Left lung (tissue), 10 donors: ENCODE results near the gene KLHL17. TPM values are rescaled to one million over a fixed set of nuclear protein-coding genes. Genes with fewer than 3 reads are reported as not detected.

ENCODE experiments used
- ATAC-seq: fragments of 200-7000 bp; cut with Tn5 transposase; one replicate; pipeline ENCODE4 v1.9.1; 2020; ENCODE audit warnings: moderate library complexity
- DNase-seq, 4 donors: peaks; one replicate each; pipeline ENCODE4 v3.0.0-alpha.2; 2013 to 2020
- H3K27ac ChIP-seq, 2 donors: fragments of 200-600 bp; sonication (generic) in 1 of 2; one replicate each; pipeline versions ENCODE4 v1.5.0 to v1.8.0; 2020 to 2021
- H3K27me3 ChIP-seq, 2 donors: fragments of 200-600 bp; sonication (generic) in 1 of 2; one replicate each; pipeline versions ENCODE4 v1.5.0 to v1.8.0; 2020 to 2021
- H3K36me3 ChIP-seq, 2 donors: fragments of 200-600 bp; sonication (generic) in 1 of 2; one replicate each; pipeline versions ENCODE4 v1.5.0 to v1.8.0; 2020 to 2021
- H3K4me1 ChIP-seq, 2 donors: fragments of 200-600 bp; one replicate each; pipeline ENCODE4 v1.8.0; 2021
- H3K4me3 ChIP-seq, 2 donors: fragments of 200-600 bp; sonication (generic) in 1 of 2; one replicate each; pipeline versions ENCODE4 v1.5.0 to v1.8.0; 2020 to 2021; ENCODE audit warnings: mild to moderate bottlenecking in 1 of 2
- H3K9me3 ChIP-seq, 2 donors: fragments of 200-600 bp; sonication (generic) in 1 of 2; one replicate each; pipeline versions ENCODE4 v1.5.0 to v1.8.0; 2020 to 2021
- intact Hi-C, 2 donors: fragments of 100-400 bp; cut with DNase I; formaldehyde crosslinking; loops; one replicate each; pipeline versions ENCODE4 v1.11.2 to v1.14.2; 2022
- polyA plus RNA-seq, 6 donors: library from polyadenylated mRNA; unstranded; fragments of 120-200 nt; gene quantifications; one replicate each; pipeline ENCODE4 v1.2.1, GENCODE V29; 2013; ENCODE audit not compliant: insufficient read length in 6 of 6
- total RNA-seq, 2 donors: library from RNA; stranded (reverse); fragmentation: NEBNext Ultra II Directional; extraction: Animal tissue kit (Norgen Biotek cat#: 25700); gene quantifications; one replicate each; pipeline ENCODE4 v1.2.1, GENCODE V29; 2021
- TF ChIP-seq, protein P1 (sequence below), 2 donors: fragments of 200-600 bp; sonication (generic) in 1 of 2; IDR thresholded peaks; one replicate each; pipeline versions ENCODE4 v1.5.0 to v1.8.0; 2021; ENCODE audit warnings: antibody characterized with exemption in 2 of 2
- donor health status: DM: no; HTN: yes; CAD: no.
- donor health status: DM: no; HTN: no; CAD: no.

The KLHL17 gene
- total and polyA plus RNA-seq, 8 donors = 8.3 to 17.9 (median 11.9) TPM

DNA sequence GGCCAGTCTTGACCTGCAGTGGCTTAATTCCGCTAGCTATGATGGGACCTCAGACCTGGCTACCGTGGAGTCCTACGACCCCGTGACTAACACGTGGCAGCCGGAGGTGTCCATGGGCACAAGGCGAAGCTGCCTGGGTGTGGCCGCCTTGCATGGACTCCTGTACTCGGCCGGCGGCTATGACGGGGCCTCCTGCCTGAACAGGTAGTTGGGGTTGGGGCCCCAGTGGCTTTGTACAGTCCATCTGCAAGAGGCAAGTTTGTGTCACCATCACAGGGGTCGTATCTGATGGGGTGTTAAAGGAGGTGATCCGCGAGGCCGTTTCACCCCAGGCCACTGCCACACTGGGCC lies 2.9 kb downstream of the KLHL17 start:
- intact Hi-C loops = no loop called here
- ATAC-seq = no peak
- peaks cover 0 to 42% of the 10 kb centered on the region in 2 donors for H3K27me3 ChIP-seq

DNA sequence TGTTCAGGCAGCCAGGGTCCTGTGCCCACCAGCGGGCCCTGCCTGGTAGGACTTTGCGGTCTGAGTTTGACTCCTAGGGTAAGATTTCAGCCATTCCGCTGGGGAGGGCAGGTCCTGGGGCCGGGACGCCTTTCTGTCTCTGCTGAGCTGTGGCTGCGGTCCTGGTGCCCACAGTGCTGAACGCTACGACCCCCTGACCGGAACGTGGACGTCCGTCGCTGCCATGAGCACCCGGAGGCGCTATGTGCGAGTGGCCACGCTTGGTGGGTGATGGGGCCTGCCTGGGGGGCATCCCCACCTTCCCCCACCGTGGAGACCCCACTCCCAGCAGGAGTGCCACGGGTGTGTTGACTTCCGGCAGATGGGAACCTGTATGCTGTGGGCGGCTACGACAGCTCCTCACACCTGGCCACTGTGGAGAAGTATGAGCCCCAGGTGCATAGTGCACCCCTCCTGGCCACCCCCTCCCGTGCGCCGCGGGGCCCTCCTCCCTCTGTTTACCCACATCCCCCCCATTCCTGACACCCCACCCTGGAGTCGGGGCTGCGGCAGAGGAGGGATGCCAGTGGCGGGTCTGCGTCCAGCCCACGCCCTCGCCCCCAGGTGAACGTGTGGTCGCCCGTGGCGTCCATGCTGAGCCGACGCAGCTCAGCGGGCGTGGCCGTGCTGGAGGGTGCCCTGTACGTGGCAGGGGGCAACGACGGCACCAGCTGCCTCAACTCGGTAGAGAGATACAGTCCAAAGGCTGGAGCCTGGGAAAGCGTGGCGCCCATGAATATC lies 3.6 kb downstream of the KLHL17 start:
- Histone ChIP-seq H3K4me1 (peaks cover 6 to 41% of the 10 kb centered on the region in 2 donors), H3K27me3 (peaks cover 0 to 48% of the 10 kb centered on the region in 2 donors), H3K27ac (no peak overlapping the region), H3K36me3 (peaks cover 0 to 26% of the 10 kb centered on the region in 2 donors), H3K4me3 (no peak overlapping the region), H3K9me3 (no peaks in the 10 kb centered on the region)
- DNase-seq = no peak
- ATAC-seq = no peak
- TF ChIP-seq, protein P1, sequence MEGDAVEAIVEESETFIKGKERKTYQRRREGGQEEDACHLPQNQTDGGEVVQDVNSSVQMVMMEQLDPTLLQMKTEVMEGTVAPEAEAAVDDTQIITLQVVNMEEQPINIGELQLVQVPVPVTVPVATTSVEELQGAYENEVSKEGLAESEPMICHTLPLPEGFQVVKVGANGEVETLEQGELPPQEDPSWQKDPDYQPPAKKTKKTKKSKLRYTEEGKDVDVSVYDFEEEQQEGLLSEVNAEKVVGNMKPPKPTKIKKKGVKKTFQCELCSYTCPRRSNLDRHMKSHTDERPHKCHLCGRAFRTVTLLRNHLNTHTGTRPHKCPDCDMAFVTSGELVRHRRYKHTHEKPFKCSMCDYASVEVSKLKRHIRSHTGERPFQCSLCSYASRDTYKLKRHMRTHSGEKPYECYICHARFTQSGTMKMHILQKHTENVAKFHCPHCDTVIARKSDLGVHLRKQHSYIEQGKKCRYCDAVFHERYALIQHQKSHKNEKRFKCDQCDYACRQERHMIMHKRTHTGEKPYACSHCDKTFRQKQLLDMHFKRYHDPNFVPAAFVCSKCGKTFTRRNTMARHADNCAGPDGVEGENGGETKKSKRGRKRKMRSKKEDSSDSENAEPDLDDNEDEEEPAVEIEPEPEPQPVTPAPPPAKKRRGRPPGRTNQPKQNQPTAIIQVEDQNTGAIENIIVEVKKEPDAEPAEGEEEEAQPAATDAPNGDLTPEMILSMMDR (IDR thresholded peaks at IDR 0.05) = no peak
- intact Hi-C loops = no loop called here

More for the DNA sequence above, 2.9 kb downstream of the KLHL17 start:
- Histone ChIP-seq H3K36me3 (peaks cover 0 to 26% of the 10 kb centered on the region in 2 donors), H3K27ac (no peak overlapping the region), H3K9me3 (no peaks in the 10 kb centered on the region), H3K4me3 (no peak overlapping the region), H3K4me1 (peaks cover 10 to 45% of the 10 kb centered on the region in 2 donors)
- DNase-seq = no peak
- TF ChIP-seq, protein P1 (IDR thresholded peaks at IDR 0.05) = no peak

DNA sequence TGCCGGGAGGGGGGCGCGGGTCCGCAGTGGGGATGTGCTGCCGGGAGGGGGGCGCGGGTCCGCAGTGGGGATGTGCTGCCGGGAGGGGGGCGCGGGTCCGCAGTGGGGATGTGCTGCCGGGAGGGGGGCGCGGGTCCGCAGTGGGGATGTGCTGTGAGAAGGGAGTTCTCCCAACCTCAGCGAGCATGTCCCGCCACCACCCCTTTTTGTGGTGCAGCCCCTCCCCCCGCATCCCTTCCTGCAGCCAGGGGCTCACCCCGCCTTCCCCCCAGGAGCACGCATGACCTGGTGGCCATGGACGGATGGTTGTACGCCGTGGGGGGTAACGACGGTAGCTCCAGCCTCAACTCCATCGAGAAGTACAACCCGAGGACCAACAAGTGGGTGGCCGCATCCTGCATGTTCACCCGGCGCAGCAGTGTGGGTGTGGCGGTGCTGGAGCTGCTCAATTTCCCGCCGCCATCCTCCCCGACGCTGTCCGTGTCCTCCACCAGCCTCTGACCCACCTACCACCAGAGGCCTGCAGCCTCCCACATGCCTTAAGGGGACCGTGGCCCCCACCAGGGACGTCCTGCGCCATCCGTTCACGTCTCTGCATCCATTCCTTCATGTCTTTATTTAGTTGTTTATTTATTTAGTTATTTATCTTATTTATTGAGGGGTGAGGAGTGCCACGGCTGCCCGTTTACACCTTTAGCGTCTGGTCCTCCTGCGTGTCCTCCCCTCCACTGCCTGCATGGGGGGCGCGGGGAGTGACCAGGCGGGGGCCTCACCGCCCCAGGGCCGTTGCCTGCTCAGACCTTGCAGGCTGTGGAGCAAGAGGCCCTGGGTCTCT lies 4.5 kb downstream of the KLHL17 start:
- Histone ChIP-seq H3K9me3 (no peaks in the 10 kb centered on the region), H3K27me3 (peaks cover 0 to 52% of the 10 kb centered on the region in 2 donors), H3K4me3 (no peak overlapping the region), H3K36me3 (peaks cover 0 to 26% of the 10 kb centered on the region in 2 donors), H3K4me1 (peaks cover 6 to 34% of the 10 kb centered on the region in 2 donors), H3K27ac (no peak overlapping the region)
- ATAC-seq (no peak), DNase-seq (peak in 1 of 4 donors; percentile 72)
- TF ChIP-seq, protein P1 (IDR thresholded peaks at IDR 0.05) = no peak
- intact Hi-C loops = no loop called here

DNA sequence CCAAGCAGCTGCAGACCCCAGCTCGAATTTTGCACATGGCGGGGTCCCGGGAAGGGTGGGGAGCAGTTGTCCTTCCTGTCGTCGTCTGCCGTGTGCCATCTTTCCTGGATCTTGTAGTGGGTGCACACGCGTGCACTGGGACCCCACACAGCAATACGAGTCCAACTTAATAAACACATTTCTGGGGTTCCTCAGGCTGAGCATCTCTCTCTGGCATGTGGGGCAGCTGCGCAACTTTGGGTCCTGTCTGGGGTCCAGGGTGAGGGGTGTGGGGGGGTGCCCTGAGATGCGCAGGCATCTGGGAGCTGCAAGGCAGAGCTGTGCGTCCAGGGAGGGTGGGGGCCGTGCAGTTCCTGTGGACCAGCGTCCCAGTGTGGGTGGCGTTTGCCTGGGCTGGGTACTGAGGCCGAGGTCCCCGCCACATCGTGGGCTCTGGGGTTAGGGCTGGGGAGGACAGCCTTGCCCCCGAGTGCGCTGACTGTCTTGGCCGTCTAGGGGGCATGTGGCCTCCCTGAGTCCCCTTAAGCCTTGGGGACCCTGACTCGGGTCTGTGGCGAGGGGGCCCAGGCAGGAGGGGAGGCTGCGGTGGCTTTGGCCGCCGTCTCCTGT lies 5.2 kb downstream of the KLHL17 start:
- TF ChIP-seq, protein P1 (IDR thresholded peaks at IDR 0.05) = no peak
- DNase-seq (peak in 1 of 4 donors; percentile 69), ATAC-seq (no peak)
- intact Hi-C loops = no loop called here
- Histone ChIP-seq H3K9me3 (no peaks in the 10 kb centered on the region), H3K27ac (peak overlapping the region in 1 of 2 donors; percentile 87), H3K4me1 (peaks cover 6 to 30% of the 10 kb centered on the region in 2 donors), H3K36me3 (peaks cover 0 to 26% of the 10 kb centered on the region in 2 donors), H3K4me3 (peak overlapping the region in 1 of 2 donors; percentile 60), H3K27me3 (peaks cover 6 to 59% of the 10 kb centered on the region in 2 donors)
